Renal cortical epithelial cell (primary cell): Measurements from ENCODE around the gene PDE11A. TPM values are rescaled to one million over a fixed set of nuclear protein-coding genes. Genes with fewer than 3 reads are reported as not detected.

Experiments
- DNase-seq: peaks from one replicate; pipeline ENCODE4 v3.0.0-alpha.2; 2011; ENCODE audit warnings: low read depth
- total RNA-seq: library from RNA; depleted of rRNA; stranded (reverse); fragments of >200 nt; gene quantifications from 2 replicates; pipeline ENCODE4 v1.2.3, GENCODE V29; 2014

Gene PDE11A
- total RNA-seq, 1 donor from 2014 or later = 5.8 TPM

GRCh38 chr2:177600917-177601316 is 471.7 kb downstream of the PDE11A start:
- no peak for DNase-seq

GRCh38 chr2:177599956-177600355 is 472.6 kb downstream of the PDE11A start:
- no peak for DNase-seq

GRCh38 chr2:177599139-177599688 is 473.4 kb downstream of the PDE11A start:
- peak; percentile 25 for DNase-seq

- no peak for DNase-seq
Observed at GRCh38 chr2:177598326-177599138, 474.0 kb downstream of the PDE11A start.

- DNase-seq = no peak
Observed at GRCh38 chr2:177597759-177598158, 474.8 kb downstream of the PDE11A start.

GRCh38 chr2:177596866-177597265 is 475.7 kb downstream of the PDE11A start:
- DNase-seq = no peak

GRCh38 chr2:177595126-177595845 is 477.3 kb downstream of the PDE11A start:
- DNase-seq = no peak

GRCh38 chr2:177593402-177593801 is 479.2 kb downstream of the PDE11A start:
- no peak for DNase-seq

- DNase-seq = no peak
Observed at GRCh38 chr2:177592945-177593344, 479.6 kb downstream of the PDE11A start.

GRCh38 chr2:177592397-177592796 is 480.2 kb downstream of the PDE11A start:
- DNase-seq = no peak

- peak; percentile 83 for DNase-seq
Observed at GRCh38 chr2:177589186-177589585, 483.4 kb downstream of the PDE11A start.

- no peak for DNase-seq
Observed at GRCh38 chr2:177588671-177589070, 483.9 kb downstream of the PDE11A start.

- DNase-seq = no peak
Observed at GRCh38 chr2:177587371-177587770, 485.2 kb downstream of the PDE11A start.

GRCh38 chr2:177586154-177586553 is 486.4 kb downstream of the PDE11A start:
- DNase-seq = no peak

- no peak for DNase-seq
Observed at GRCh38 chr2:177585234-177585863, 487.2 kb downstream of the PDE11A start.

- DNase-seq = peak; percentile 24
Observed at GRCh38 chr2:177584030-177584692, 488.4 kb downstream of the PDE11A start.

- DNase-seq = no peak
Observed at GRCh38 chr2:177582000-177582399, 490.6 kb downstream of the PDE11A start.

GRCh38 chr2:177579486-177580036 is 493.0 kb downstream of the PDE11A start:
- DNase-seq = peak; percentile 14

GRCh38 chr2:177578454-177578853 is 494.1 kb downstream of the PDE11A start:
- DNase-seq = no peak

GRCh38 chr2:177577075-177577474 is 495.5 kb downstream of the PDE11A start:
- no peak for DNase-seq

- no peak for DNase-seq
Observed at GRCh38 chr2:177575358-177575757, 497.2 kb downstream of the PDE11A start.
